Psoas muscle (tissue), 8 donors: ENCODE measurements around the gene LAP3. TPM values are rescaled to one million over a fixed set of nuclear protein-coding genes. Genes with fewer than 3 reads are reported as not detected.

Experiments
- ATAC-seq, 4 donors: fragments of 200-7000 bp; cut with Tn5 transposase; one replicate each; pipeline ENCODE4 v1.9.1; 2020; ENCODE audit warnings: moderate library complexity in 3 of 4, mild to moderate bottlenecking in 2 of 4
- DNase-seq, 2 donors: peaks; one replicate each; pipeline ENCODE4 v3.0.0-alpha.2; 2020
- H3K27ac ChIP-seq: fragments of 200-600 bp; one replicate; pipeline ENCODE4 v1.8.0; 2022
- H3K27me3 ChIP-seq, 3 donors: fragments of 200-600 bp in 1 of 3; one replicate each; pipeline versions ENCODE4 v1.6.1 to v1.8.0; 2013 to 2022; ENCODE audit warnings: low read length in 2 of 3, mild to moderate bottlenecking in 2 of 3, moderate library complexity in 1 of 3; ENCODE audit not compliant: insufficient read depth in 3 of 3
- H3K36me3 ChIP-seq, 2 donors: fragments of 200-600 bp in 1 of 2; one replicate each; pipeline versions ENCODE4 v1.6.1 to v1.8.0; 2013 to 2022; ENCODE audit warnings: low read depth in 1 of 2, mild to moderate bottlenecking in 1 of 2, moderate library complexity in 1 of 2; ENCODE audit not compliant: insufficient read depth in 1 of 2
- H3K4me1 ChIP-seq: fragments of 200-600 bp; one replicate; pipeline ENCODE4 v1.8.0; 2022
- H3K4me3 ChIP-seq: fragments of 200-600 bp; one replicate; pipeline ENCODE4 v1.8.0; 2022; ENCODE audit warnings: mild to moderate bottlenecking
- H3K9me3 ChIP-seq: fragments of 200-600 bp; one replicate; pipeline ENCODE4 v1.8.0; 2022
- CTCF ChIP-seq: fragments of 200-600 bp; IDR thresholded peaks from one replicate; pipeline ENCODE4 v1.8.0; 2022; ENCODE audit warnings: antibody characterized with exemption
- WGBS, 3 donors: extraction: QIAGEN DNeasy Blood & Tissue Kit; methylation state at CpG; one replicate each; pipeline versions ENCODE4 v1.1.6 to v1.1.7; 2013; 5-methylcytosine and 5-hydroxymethylcytosine counted together
- intact Hi-C, 2 donors: fragments of 100-400 bp; cut with DNase I; formaldehyde crosslinking; loops; one replicate each; pipeline versions ENCODE4 v1.11.0 to v1.14.2; 2022
- polyA plus RNA-seq, 3 donors: library from polyadenylated mRNA; stranded (reverse); fragments of 200-250 nt; gene quantifications; one replicate each; pipeline ENCODE4 v1.2.3, GENCODE V29; 2013
- total RNA-seq, 4 donors: library from RNA; stranded (reverse); fragmentation: NEBNext Ultra II Directional in 2 of 4; extraction: Animal tissue kit (Norgen Biotek cat#: 25700) in 2 of 4; gene quantifications; one replicate each; pipeline versions ENCODE4 v1.2.1 to v1.2.4, GENCODE V29; 2021 to 2023
- donor health status: healthy with polysubstance abuse.
- donor health status: DM: no; HTN: no; CAD: no; lungs with moderate emphysema.
- donor health status: Bipolar disorder and iron deficiency.
- donor health status: healthy.
- donor health status: DM: yes; HTN: yes; CAD: no.
- donor health status: DM: no; HTN: no; CAD: no.
- donor health status: DM: no; HTN: no; CAD: no.
- donor health status: DM: yes; HTN: yes; CAD: no.

LAP3 gene
- total and polyA plus RNA-seq, 7 donors, result 44.6 to 82.4 (median 61.4) TPM

- ATAC-seq (peak in 1 of 4 donors; percentile 37), DNase-seq (no peak)
- H3K27me3 ChIP-seq, result no peaks in the 10 kb centered on the region
- no peak for TF ChIP-seq CTCF
- intact Hi-C loops, result no loop called here
- H3K36me3 ChIP-seq, result no peaks in the 10 kb centered on the region
- H3K4me3 ChIP-seq, result no peak overlapping the region
- H3K4me1 ChIP-seq, result no peaks in the 10 kb centered on the region
- H3K27ac ChIP-seq, result no peak overlapping the region
- WGBS, 3 donors, result 41 to 59% (median 42%) methylated on average over 5 of the region's 5 CpGs
- H3K9me3 ChIP-seq, result no peaks in the 10 kb centered on the region
Measured at GRCh38 chr4:17552427-17552826, 24.6 kb upstream of the LAP3 start.

DNA sequence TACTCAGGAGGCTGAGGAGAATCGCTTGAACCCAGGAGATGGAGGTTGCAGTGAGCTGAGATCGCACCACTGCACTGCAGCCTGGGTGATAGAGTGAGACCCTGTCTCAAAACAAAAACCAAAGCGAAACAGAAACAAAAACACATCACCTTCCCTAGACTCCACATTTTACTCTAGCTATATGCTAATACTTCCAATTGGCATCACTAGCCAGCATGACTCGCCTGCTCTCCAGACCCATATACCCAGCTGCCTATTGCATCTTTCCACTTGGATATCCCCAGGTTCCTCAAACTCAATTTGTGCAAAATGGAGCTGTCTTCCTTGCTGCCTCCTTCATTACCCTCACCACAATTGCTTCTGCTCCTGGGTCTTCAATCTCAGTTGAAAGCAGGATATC lies 22.4 kb upstream of the LAP3 start:
- ATAC-seq (no peak), DNase-seq (no peak)
- no peaks in the 10 kb centered on the region for H3K4me1 ChIP-seq
- no peaks in the 10 kb centered on the region for H3K36me3 ChIP-seq
- no peaks in the 10 kb centered on the region for H3K27me3 ChIP-seq
- no peak overlapping the region for H3K4me3 ChIP-seq
- 67 to 83% (median 76%) methylated on average over 4 of the region's 4 CpGs for WGBS, 3 donors
- intact Hi-C loops, result no loop called here
- no peak for TF ChIP-seq CTCF
- no peak overlapping the region for H3K27ac ChIP-seq
- no peaks in the 10 kb centered on the region for H3K9me3 ChIP-seq

- intact Hi-C loops, result no loop called here
- H3K4me1 ChIP-seq, result no peaks in the 10 kb centered on the region
- ATAC-seq (no peak), DNase-seq (no peak)
- H3K4me3 ChIP-seq, result no peak overlapping the region
- no peaks in the 10 kb centered on the region for H3K27me3 ChIP-seq
- no peak for TF ChIP-seq CTCF
- no peaks in the 10 kb centered on the region for H3K9me3 ChIP-seq
- no peak overlapping the region for H3K27ac ChIP-seq
- no peaks in the 10 kb centered on the region for H3K36me3 ChIP-seq
Measured at GRCh38 chr4:17556498-17556897, 20.5 kb upstream of the LAP3 start.

- 58 to 71% (median 61%) methylated on average over 5 of the region's 5 CpGs for WGBS, 3 donors
- intact Hi-C loops, result no loop called here
Measured at GRCh38 chr4:17557880-17558279, 19.1 kb upstream of the LAP3 start.

More at GRCh38 chr4:17557880-17558279, 19.1 kb upstream of the LAP3 start:
- no peak for DNase-seq
- ATAC-seq, result no peak
- no peak overlapping the region for H3K27ac ChIP-seq
- no peak for TF ChIP-seq CTCF
- no peaks in the 10 kb centered on the region for H3K27me3 ChIP-seq
- no peaks in the 10 kb centered on the region for H3K4me1 ChIP-seq
- no peak overlapping the region for H3K4me3 ChIP-seq
- no peaks in the 10 kb centered on the region for H3K36me3 ChIP-seq
- no peaks in the 10 kb centered on the region for H3K9me3 ChIP-seq
